ENCODE measurements around the gene SARNP. TPM values are rescaled to one million over a fixed set of nuclear protein-coding genes. Genes with fewer than 3 reads are reported as not detected.
"Not testable (repeated sequence)": the region's sequence is repeated elsewhere in the genome, so short reads cannot be mapped to it uniquely, and the experiment has no call there.

Gene SARNP
- 51.4 and 75.9 TPM in 2 replicates for total RNA-seq (ENCODE audit: low replicate concordance)
- long read RNA-seq, transcript SARNP-202 (12 exons, 1,163 nt), result minor isoform, 10 of 82 reads
- long read RNA-seq, transcript SARNP-201 (11 exons, 926 nt), result major isoform, 65 of 82 reads
- long read RNA-seq, partial matches to known transcripts, result 0 of 82 reads
- long read RNA-seq, other reads (novel, unspliced or antisense), result 5 of 82 reads

DNA sequence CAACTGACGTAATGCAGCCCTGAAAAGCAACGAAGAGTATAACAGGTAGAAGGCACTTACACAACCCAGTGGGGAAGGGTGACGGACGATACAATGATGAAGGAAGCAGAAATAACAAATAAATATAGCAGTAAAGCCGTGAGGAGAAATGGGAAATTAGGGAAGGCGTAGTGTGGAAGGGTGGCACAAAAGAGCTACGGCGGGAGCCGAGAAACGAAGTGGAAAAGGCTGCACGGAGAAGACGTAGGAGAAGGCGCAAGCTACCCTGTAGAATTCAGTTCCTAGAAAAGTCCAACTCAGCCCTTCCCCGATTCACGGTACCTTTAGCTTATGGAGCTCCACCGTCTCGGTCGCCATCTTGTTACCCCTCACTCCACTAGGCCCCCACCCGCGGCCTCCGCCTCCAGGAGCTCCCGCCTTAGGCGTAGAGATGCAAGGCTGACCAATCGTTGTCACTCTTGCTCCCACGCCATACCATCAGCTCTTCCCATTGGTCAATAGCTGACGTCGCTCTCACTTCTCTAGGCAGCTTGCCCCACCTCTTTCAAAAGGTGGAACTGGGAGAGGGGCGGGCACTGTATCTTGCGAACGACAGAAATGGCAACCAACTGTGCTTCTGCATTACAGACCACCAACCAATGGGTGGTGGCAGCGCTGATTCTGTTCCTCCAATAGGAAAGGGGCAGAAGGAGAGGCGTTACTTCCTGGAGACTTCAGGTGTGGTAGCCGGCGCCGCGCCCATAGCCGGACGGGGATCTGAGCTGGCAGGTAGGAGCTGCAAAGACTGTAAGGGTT lies at the start of gene SARNP, which contains the start of gene ORMDL2:
Gene SARNP, minus strand, starts transcription at position 380 of the 795 bp plus-strand sequence. Its CDS starts 23 bp downstream, at position 357.
Gene ORMDL2, plus strand, starts transcription at position 697 of the 795 bp plus-strand sequence. CDS start 959 bp downstream, outside the sequence.
- H3K27ac Mint-ChIP-seq, result no peak within 1 kb of the TSS
- H3K36me3 Mint-ChIP-seq, result peaks cover 12% of the 10 kb centered on the region
- H3K9me3 Mint-ChIP-seq, result no peaks in the 10 kb centered on the region
- no peak within 1 kb of the TSS for H3K4me3 Mint-ChIP-seq
- peaks cover 15% of the 10 kb centered on the region for H3K4me1 Mint-ChIP-seq (ENCODE audit: unreplicated experiment)
- no peaks in the 10 kb centered on the region for H3K27me3 Mint-ChIP-seq
- peak; percentile 94 for DNase-seq (ENCODE audit: extremely low spot score, unreplicated experiment)
- TF ChIP-seq, protein P1, sequence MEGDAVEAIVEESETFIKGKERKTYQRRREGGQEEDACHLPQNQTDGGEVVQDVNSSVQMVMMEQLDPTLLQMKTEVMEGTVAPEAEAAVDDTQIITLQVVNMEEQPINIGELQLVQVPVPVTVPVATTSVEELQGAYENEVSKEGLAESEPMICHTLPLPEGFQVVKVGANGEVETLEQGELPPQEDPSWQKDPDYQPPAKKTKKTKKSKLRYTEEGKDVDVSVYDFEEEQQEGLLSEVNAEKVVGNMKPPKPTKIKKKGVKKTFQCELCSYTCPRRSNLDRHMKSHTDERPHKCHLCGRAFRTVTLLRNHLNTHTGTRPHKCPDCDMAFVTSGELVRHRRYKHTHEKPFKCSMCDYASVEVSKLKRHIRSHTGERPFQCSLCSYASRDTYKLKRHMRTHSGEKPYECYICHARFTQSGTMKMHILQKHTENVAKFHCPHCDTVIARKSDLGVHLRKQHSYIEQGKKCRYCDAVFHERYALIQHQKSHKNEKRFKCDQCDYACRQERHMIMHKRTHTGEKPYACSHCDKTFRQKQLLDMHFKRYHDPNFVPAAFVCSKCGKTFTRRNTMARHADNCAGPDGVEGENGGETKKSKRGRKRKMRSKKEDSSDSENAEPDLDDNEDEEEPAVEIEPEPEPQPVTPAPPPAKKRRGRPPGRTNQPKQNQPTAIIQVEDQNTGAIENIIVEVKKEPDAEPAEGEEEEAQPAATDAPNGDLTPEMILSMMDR (conservative IDR thresholded peaks at IDR 0.05), result no peak

- not testable (repeated sequence) for H3K27me3 Mint-ChIP-seq; H3K36me3 Mint-ChIP-seq; H3K4me1 Mint-ChIP-seq (ENCODE audit: unreplicated experiment); H3K27ac Mint-ChIP-seq; H3K9me3 Mint-ChIP-seq; H3K4me3 Mint-ChIP-seq; DNase-seq (ENCODE audit: extremely low spot score, unreplicated experiment)
Observed at GRCh38 chr12:55866454-55867004, 49.0 kb upstream of the SARNP start.

DNA sequence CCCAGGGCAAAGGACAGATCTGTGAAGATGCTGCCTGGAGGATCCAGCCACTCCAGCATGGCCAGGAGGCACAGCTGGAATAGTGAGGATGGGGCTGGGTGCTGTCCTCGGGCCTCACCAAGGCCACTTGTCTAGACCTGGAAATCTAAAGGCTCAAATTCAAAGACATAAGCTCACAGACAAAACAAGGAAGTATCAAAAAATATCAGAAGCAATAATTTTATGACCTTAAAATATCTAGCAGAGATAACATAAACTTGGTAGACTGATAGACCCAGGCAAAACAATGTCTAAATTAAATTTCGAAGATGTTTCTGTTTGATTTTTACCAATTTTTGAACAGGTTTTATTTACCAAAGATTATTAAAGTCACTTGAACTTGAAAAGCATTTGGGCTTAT lies 47.8 kb upstream of the SARNP start:
- H3K27me3 Mint-ChIP-seq, result no peaks in the 10 kb centered on the region

GRCh38 chr12:55862931-55863330 lies 45.4 kb upstream of the SARNP start:
- not testable (repeated sequence) for H3K36me3 Mint-ChIP-seq; H3K4me1 Mint-ChIP-seq (ENCODE audit: unreplicated experiment); DNase-seq (ENCODE audit: extremely low spot score, unreplicated experiment); H3K27me3 Mint-ChIP-seq; H3K27ac Mint-ChIP-seq; H3K4me3 Mint-ChIP-seq; H3K9me3 Mint-ChIP-seq

More for the DNA sequence above, 47.8 kb upstream of the SARNP start:
- Mint-ChIP-seq H3K9me3 (no peaks in the 10 kb centered on the region), H3K4me1 (ENCODE audit: unreplicated experiment) (no peaks in the 10 kb centered on the region), H3K36me3 (no peaks in the 10 kb centered on the region), H3K27ac (no peak overlapping the region), H3K4me3 (no peak overlapping the region)
- TF ChIP-seq, protein P1 (conservative IDR thresholded peaks at IDR 0.05), result no peak
- no peak for DNase-seq (ENCODE audit: extremely low spot score, unreplicated experiment)

DNA sequence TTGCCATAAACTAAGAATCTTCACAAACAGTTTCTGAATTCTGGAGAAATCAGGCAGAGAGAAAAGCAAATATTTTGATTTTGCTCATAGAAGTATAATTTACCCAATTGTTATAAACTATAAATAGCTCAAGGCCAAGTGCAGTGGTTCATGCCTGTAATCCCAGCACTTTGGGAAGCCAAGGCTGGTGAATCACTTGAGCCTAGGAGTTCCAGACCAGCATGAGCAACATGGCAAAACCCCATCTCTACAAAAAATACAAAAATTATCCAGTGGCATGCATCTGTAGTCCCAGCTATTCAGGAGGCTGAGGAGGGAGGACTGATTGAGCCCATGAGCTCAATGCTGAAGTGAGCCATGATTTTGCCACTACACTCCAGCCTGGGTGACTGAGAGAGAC lies 44.8 kb upstream of the SARNP start:
- no peak for DNase-seq (ENCODE audit: extremely low spot score, unreplicated experiment)
- no peaks in the 10 kb centered on the region for H3K4me1 Mint-ChIP-seq (ENCODE audit: unreplicated experiment)
- H3K9me3 Mint-ChIP-seq, result no peaks in the 10 kb centered on the region
- no peaks in the 10 kb centered on the region for H3K27me3 Mint-ChIP-seq
- no peak overlapping the region for H3K27ac Mint-ChIP-seq
- no peak overlapping the region for H3K4me3 Mint-ChIP-seq
- H3K36me3 Mint-ChIP-seq, result no peaks in the 10 kb centered on the region
- TF ChIP-seq, protein P1 (conservative IDR thresholded peaks at IDR 0.05), result no peak

DNA sequence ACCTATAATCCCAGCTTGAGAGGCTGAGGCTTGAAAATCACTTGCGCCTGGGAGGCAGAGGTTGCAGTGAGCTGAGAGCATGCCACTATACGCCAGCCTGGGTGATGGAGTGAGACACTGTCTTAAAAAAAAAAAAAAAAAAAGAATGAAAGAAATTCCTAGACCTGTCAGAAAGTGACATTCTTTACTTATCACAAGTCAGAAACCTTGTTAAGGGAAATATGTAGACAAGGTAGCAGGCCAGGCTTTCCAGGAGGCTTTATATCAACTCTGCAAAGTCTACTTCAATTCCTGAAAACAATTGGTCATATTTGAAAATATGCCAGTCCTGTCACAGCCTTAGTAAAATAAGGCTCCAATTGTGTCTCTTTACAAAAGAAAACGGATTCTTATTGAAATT lies 44.3 kb upstream of the SARNP start:
- Mint-ChIP-seq H3K36me3 (no peaks in the 10 kb centered on the region), H3K27me3 (no peaks in the 10 kb centered on the region), H3K4me1 (ENCODE audit: unreplicated experiment) (no peaks in the 10 kb centered on the region), H3K4me3 (no peak overlapping the region), H3K27ac (no peak overlapping the region), H3K9me3 (no peaks in the 10 kb centered on the region)
- DNase-seq (ENCODE audit: extremely low spot score, unreplicated experiment), result no peak
- TF ChIP-seq, protein P1 (conservative IDR thresholded peaks at IDR 0.05), result no peak
